Fibroblast of upper back skin (primary cell): ENCODE data around the gene GAB1.

Source experiments
- DNase-seq: peaks from one replicate; pipeline ENCODE4 v3.0.0-alpha.2; 2013

Gene GAB1

GRCh38 chr4:143391261-143391660 lies 54.6 kb downstream of the GAB1 start:
- DNase-seq, result no peak

- peak; percentile 67 for DNase-seq
Observed at GRCh38 chr4:143391895-143392294, 55.2 kb downstream of the GAB1 start.

- no peak for DNase-seq
Observed at GRCh38 chr4:143393195-143393594, 56.5 kb downstream of the GAB1 start.

GRCh38 chr4:143394739-143395453 lies 58.2 kb downstream of the GAB1 start:
- DNase-seq, result no peak

GRCh38 chr4:143396695-143397094 lies 60.0 kb downstream of the GAB1 start:
- DNase-seq, result no peak

- peak; percentile 38 for DNase-seq
Observed at GRCh38 chr4:143397335-143397734, 60.7 kb downstream of the GAB1 start.

GRCh38 chr4:143397887-143398286 lies 61.2 kb downstream of the GAB1 start:
- DNase-seq, result no peak

- no peak for DNase-seq
Observed at GRCh38 chr4:143399113-143399949, 62.7 kb downstream of the GAB1 start.

GRCh38 chr4:143400082-143400481 lies 63.4 kb downstream of the GAB1 start:
- no peak for DNase-seq

- DNase-seq, result no peak
Observed at GRCh38 chr4:143402776-143403552, 66.3 kb downstream of the GAB1 start.

- no peak for DNase-seq
Observed at GRCh38 chr4:143403553-143403820, 66.8 kb downstream of the GAB1 start.

GRCh38 chr4:143404555-143404954 lies 67.9 kb downstream of the GAB1 start:
- no peak for DNase-seq

GRCh38 chr4:143405075-143405730 lies 68.5 kb downstream of the GAB1 start:
- no peak for DNase-seq

GRCh38 chr4:143406523-143406922 lies 69.8 kb downstream of the GAB1 start:
- DNase-seq, result peak; percentile 48

- no peak for DNase-seq
Observed at GRCh38 chr4:143407474-143407873, 70.8 kb downstream of the GAB1 start.

- no peak for DNase-seq
Observed at GRCh38 chr4:143407888-143408287, 71.2 kb downstream of the GAB1 start.

- DNase-seq, result no peak
Observed at GRCh38 chr4:143410015-143410414, 73.3 kb downstream of the GAB1 start.

GRCh38 chr4:143411527-143412419 lies 75.1 kb downstream of the GAB1 start:
- no peak for DNase-seq

- DNase-seq, result no peak
Observed at GRCh38 chr4:143412420-143412758, 75.7 kb downstream of the GAB1 start.

GRCh38 chr4:143417679-143418403 lies 81.2 kb downstream of the GAB1 start:
- no peak for DNase-seq

GRCh38 chr4:143420227-143420626 lies 83.6 kb downstream of the GAB1 start:
- DNase-seq, result no peak

GRCh38 chr4:143421609-143422008 lies 84.9 kb downstream of the GAB1 start:
- DNase-seq, result peak; percentile 77
